ENCODE measurements around the gene SPINDOC.
A peak's percentile ranks its signal among the peaks of the same experiment; 100 is the strongest.
"Not testable (repeated sequence)": the region's sequence is repeated elsewhere in the genome, so short reads cannot be mapped to it uniquely, and the experiment has no call there.

Gene SPINDOC

GRCh38 chr11:63853476-63853875, 40.2 kb downstream of the SPINDOC start:
- no peak for DNase-seq (ENCODE audit: low read depth)
- no peak for TF ChIP-seq CTCF (IDR thresholded peaks at IDR 0.05; ENCODE audit: insufficient read depth, low read depth, low read length, missing control alignments)
- H3K4me3 ChIP-seq (ENCODE audit: low read depth, low read length): no peak overlapping the region

- DNase-seq (ENCODE audit: low read depth): no peak
- H3K4me3 ChIP-seq (ENCODE audit: low read depth, low read length): no peak overlapping the region
- no peak for TF ChIP-seq CTCF (IDR thresholded peaks at IDR 0.05; ENCODE audit: insufficient read depth, low read depth, low read length, missing control alignments)
Measured at GRCh38 chr11:63854696-63855095, 41.4 kb downstream of the SPINDOC start.

GRCh38 chr11:63855975-63856374, 42.7 kb downstream of the SPINDOC start:
- TF ChIP-seq CTCF (IDR thresholded peaks at IDR 0.05; ENCODE audit: insufficient read depth, low read depth, low read length, missing control alignments): no peak
- peak; percentile 38 for DNase-seq (ENCODE audit: low read depth)
- no peak overlapping the region for H3K4me3 ChIP-seq (ENCODE audit: low read depth, low read length)

- DNase-seq (ENCODE audit: low read depth): no peak
- no peak overlapping the region for H3K4me3 ChIP-seq (ENCODE audit: low read depth, low read length)
- TF ChIP-seq CTCF (IDR thresholded peaks at IDR 0.05; ENCODE audit: insufficient read depth, low read depth, low read length, missing control alignments): no peak
Measured at GRCh38 chr11:63858628-63859550, 45.6 kb downstream of the SPINDOC start.

GRCh38 chr11:63862923-63863322, 49.7 kb downstream of the SPINDOC start:
- H3K4me3 ChIP-seq (ENCODE audit: low read depth, low read length): no peak overlapping the region
- TF ChIP-seq CTCF (IDR thresholded peaks at IDR 0.05; ENCODE audit: insufficient read depth, low read depth, low read length, missing control alignments): no peak
- DNase-seq (ENCODE audit: low read depth): no peak

- DNase-seq (ENCODE audit: low read depth); H3K4me3 ChIP-seq (ENCODE audit: low read depth, low read length): not testable (repeated sequence)
Measured at GRCh38 chr11:63863620-63864019, 50.4 kb downstream of the SPINDOC start.

- no peak for TF ChIP-seq CTCF (IDR thresholded peaks at IDR 0.05; ENCODE audit: insufficient read depth, low read depth, low read length, missing control alignments)
Measured at GRCh38 chr11:63866211-63866610, 53.0 kb downstream of the SPINDOC start.

More at GRCh38 chr11:63866211-63866610, 53.0 kb downstream of the SPINDOC start:
- H3K4me3 ChIP-seq (ENCODE audit: low read depth, low read length): no peak overlapping the region
- DNase-seq (ENCODE audit: low read depth): peak; percentile 95
